DOHH2 (cell line): ENCODE data around the gene CASP14.

ENCODE experiments used
- H3F3A ChIP-seq: fragments of 200-600 bp; sonication (generic), shearing (Covaris generic); 2 replicates; pipeline ENCODE4 v1.6.0; 2016; ENCODE audit warnings: antibody characterized with exemption, mild to moderate bottlenecking; ENCODE audit not compliant: control insufficient read depth, insufficient read depth
- H3K27ac ChIP-seq: fragments of 200-600 bp; sonication (generic); 2 replicates; pipeline ENCODE4 v1.5.1; 2014; ENCODE audit warnings: low read depth, mild to moderate bottlenecking, low read length, moderate library complexity
- H3K27me3 ChIP-seq: fragments of 200-600 bp; sonication (generic); 2 replicates; pipeline ENCODE4 v1.6.1; 2014; ENCODE audit warnings: mild to moderate bottlenecking, low read length, mixed read lengths; ENCODE audit not compliant: control insufficient read depth
- H3K36me3 ChIP-seq: fragments of 200-600 bp; sonication (generic); 2 replicates; pipeline ENCODE4 v1.6.1; 2014; ENCODE audit warnings: mild to moderate bottlenecking, low read length, moderate library complexity, mixed read lengths; ENCODE audit not compliant: control insufficient read depth
- H3K4me1 ChIP-seq: fragments of 200-600 bp; sonication (generic); 2 replicates; pipeline ENCODE4 v1.6.1; 2014; ENCODE audit warnings: mild to moderate bottlenecking, low read length, mixed read lengths; ENCODE audit not compliant: control insufficient read depth
- H3K4me2 ChIP-seq: fragments of 200-600 bp; sonication (generic); 2 replicates; pipeline ENCODE4 v1.6.0; 2014; ENCODE audit warnings: mild to moderate bottlenecking, low read length, moderate library complexity
- H3K4me3 ChIP-seq: fragments of 200-600 bp; sonication (generic); 2 replicates; pipeline ENCODE4 v1.5.1; 2014; ENCODE audit warnings: mild to moderate bottlenecking, low read length, mixed read lengths
- H3K79me2 ChIP-seq: fragments of 200-600 bp; sonication (generic); 2 replicates; pipeline ENCODE4 v1.6.1; 2014; ENCODE audit warnings: mild to moderate bottlenecking, low read length, mixed read lengths; ENCODE audit not compliant: control insufficient read depth
- H3K9me2 ChIP-seq: fragments of 200-600 bp; sonication (generic); replicated peaks from 2 replicates; pipeline ENCODE4 v1.6.1; 2014; ENCODE audit warnings: mild to moderate bottlenecking, low read length, mixed read lengths; ENCODE audit not compliant: control insufficient read depth
- H3K9me3 ChIP-seq: fragments of 200-600 bp; sonication (generic); 2 replicates; pipeline ENCODE4 v1.6.1; 2014; ENCODE audit warnings: antibody characterized with exemption, low read length, mixed read lengths; ENCODE audit not compliant: control insufficient read depth, insufficient read depth
- H4K20me1 ChIP-seq: fragments of 200-600 bp; sonication (generic); 2 replicates; pipeline ENCODE4 v1.6.0; 2014; ENCODE audit warnings: low read depth, mild to moderate bottlenecking, antibody characterized with exemption, low read length, moderate library complexity; ENCODE audit not compliant: control insufficient read depth, insufficient read depth
- CTCF ChIP-seq: fragments of 200-600 bp; sonication (generic); IDR thresholded peaks from one replicate; pipeline ENCODE4 v1.5.1; 2014; ENCODE audit warnings: antibody characterized with exemption, mild to moderate bottlenecking, low read depth, low read length; ENCODE audit not compliant: poor library complexity, severe bottlenecking
- EZH2phosphoT487 ChIP-seq: fragments of 200-600 bp; sonication (generic); IDR thresholded peaks from 2 replicates; pipeline ENCODE4 v1.6.1; 2017; ENCODE audit warnings: borderline replicate concordance, mild to moderate bottlenecking, antibody characterized with exemption, low read length, moderate library complexity, mixed read lengths

Gene CASP14

GRCh38 chr19:15104411-15104810, 55.1 kb downstream of the CASP14 start:
- Histone ChIP-seq H3K36me3 (no peaks in the 10 kb centered on the region), H3K27me3 (no peaks in the 10 kb centered on the region)

GRCh38 chr19:15105044-15105443, 55.8 kb downstream of the CASP14 start:
- Histone ChIP-seq H3K27me3 (no peaks in the 10 kb centered on the region), H3K4me1 (no peaks in the 10 kb centered on the region), H3K79me2 (no peaks in the 10 kb centered on the region), H3K27ac (no peak overlapping the region), H3K36me3 (no peaks in the 10 kb centered on the region), H3K4me3 (no peak overlapping the region), H3F3A (no peaks in the 10 kb centered on the region), H3K4me2 (no peak overlapping the region), H3K9me3 (peaks cover 5% of the 10 kb centered on the region; the same call in 1 of the 2 replicates), H4K20me1 (no peaks in the 10 kb centered on the region), H3K9me2 (no peaks in the 10 kb centered on the region)
- TF ChIP-seq CTCF (no peak), EZH2phosphoT487 (no peak)

More at GRCh38 chr19:15104411-15104810, 55.1 kb downstream of the CASP14 start:
- no peaks in the 10 kb centered on the region for H3K9me2 ChIP-seq
- H4K20me1 ChIP-seq: no peaks in the 10 kb centered on the region
- no peaks in the 10 kb centered on the region for H3F3A ChIP-seq
- H3K9me3 ChIP-seq: peaks cover 5% of the 10 kb centered on the region; the same call in 1 of the 2 replicates
- H3K4me3 ChIP-seq: no peak overlapping the region
- H3K4me2 ChIP-seq: no peak overlapping the region
- H3K4me1 ChIP-seq: no peaks in the 10 kb centered on the region
- TF ChIP-seq CTCF (no peak), EZH2phosphoT487 (no peak)
- no peaks in the 10 kb centered on the region for H3K79me2 ChIP-seq
- H3K27ac ChIP-seq: no peak overlapping the region

- Histone ChIP-seq H3K27ac (no peak within 1 kb of the TSS), H3K4me3 (no peak within 1 kb of the TSS), H3F3A (no peaks in the 10 kb centered on the region), H4K20me1 (no peaks in the 10 kb centered on the region), H3K27me3 (no peaks in the 10 kb centered on the region), H3K4me2 (no peak within 1 kb of the TSS), H3K9me3 (peaks cover 5% of the 10 kb centered on the region; the same call in 1 of the 2 replicates), H3K79me2 (no peaks in the 10 kb centered on the region), H3K9me2 (no peaks in the 10 kb centered on the region), H3K4me1 (no peaks in the 10 kb centered on the region), H3K36me3 (no peaks in the 10 kb centered on the region)
- TF ChIP-seq CTCF (no peak), EZH2phosphoT487 (no peak)
Observed at GRCh38 chr19:15107061-15108010, 58.1 kb downstream of the CASP14 start, which contains the start of gene SYDE1. SYDE1 (plus strand) TSS chr19:15107401; CDS start chr19:15107434, 33 bp downstream.
